VCaP (cell line): ENCODE results near the gene RMDN3.
A peak's percentile ranks its signal among the peaks of the same experiment; 100 is the strongest.

Experiments used
- H3K27ac ChIP-seq: fragments of 450-650 bp; 2 replicates; pipeline ENCODE4 v1.5.1; 2017
- TF ChIP-seq, protein P1 (sequence below): fragments of 450-650 bp; conservative IDR thresholded peaks from 2 replicates; pipeline ENCODE4 v1.5.1; 2017; ENCODE audit warnings: mild to moderate bottlenecking, moderate library complexity

The RMDN3 gene

DNA sequence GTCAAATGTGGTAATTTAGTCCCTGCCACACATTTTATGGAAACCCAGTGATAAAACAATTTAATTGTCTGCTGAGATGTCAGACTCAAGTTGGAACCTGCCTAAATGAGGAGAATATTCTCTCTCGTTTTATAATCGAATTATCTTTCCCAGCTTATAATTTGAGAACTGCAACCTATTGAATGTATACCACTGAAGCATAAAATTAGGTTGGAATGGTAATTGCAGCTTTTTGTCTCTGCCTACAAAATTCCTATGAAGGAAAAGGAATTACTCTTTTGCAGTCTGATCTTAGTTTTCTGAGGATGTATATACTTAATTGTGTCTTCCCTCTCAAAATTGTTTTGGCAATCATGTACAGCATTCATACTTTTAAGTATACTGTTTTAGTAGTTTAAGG is 31.1 kb downstream of the RMDN3 start:
- H3K27ac ChIP-seq, result no peak overlapping the region
- TF ChIP-seq, protein P1, sequence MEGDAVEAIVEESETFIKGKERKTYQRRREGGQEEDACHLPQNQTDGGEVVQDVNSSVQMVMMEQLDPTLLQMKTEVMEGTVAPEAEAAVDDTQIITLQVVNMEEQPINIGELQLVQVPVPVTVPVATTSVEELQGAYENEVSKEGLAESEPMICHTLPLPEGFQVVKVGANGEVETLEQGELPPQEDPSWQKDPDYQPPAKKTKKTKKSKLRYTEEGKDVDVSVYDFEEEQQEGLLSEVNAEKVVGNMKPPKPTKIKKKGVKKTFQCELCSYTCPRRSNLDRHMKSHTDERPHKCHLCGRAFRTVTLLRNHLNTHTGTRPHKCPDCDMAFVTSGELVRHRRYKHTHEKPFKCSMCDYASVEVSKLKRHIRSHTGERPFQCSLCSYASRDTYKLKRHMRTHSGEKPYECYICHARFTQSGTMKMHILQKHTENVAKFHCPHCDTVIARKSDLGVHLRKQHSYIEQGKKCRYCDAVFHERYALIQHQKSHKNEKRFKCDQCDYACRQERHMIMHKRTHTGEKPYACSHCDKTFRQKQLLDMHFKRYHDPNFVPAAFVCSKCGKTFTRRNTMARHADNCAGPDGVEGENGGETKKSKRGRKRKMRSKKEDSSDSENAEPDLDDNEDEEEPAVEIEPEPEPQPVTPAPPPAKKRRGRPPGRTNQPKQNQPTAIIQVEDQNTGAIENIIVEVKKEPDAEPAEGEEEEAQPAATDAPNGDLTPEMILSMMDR, result no peak

DNA sequence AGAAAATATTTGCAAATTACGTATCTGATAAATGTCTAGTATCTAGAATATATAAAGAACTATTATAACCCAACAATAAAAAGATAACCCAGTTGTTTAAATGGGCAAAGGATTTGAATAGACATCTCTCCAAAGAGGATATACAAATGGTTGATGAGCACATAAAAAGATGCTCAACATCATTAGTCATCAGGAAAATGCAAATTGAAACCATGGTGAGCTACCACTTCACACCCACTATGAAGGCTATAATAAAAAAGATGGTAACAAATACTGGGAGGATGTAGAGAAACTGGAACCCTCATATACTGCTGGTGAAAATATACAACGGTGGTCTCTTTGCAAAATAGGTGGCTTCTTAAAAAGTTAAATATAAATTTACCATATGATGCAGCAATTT is 32.1 kb downstream of the RMDN3 start:
- TF ChIP-seq, protein P1, result no peak
- H3K27ac ChIP-seq, result no peak overlapping the region

- TF ChIP-seq, protein P1, result no peak
- H3K27ac ChIP-seq, result no peak overlapping the region
These were observed 32.7 kb downstream of the RMDN3 start for GRCh38 chr15:40722354-40722753.

GRCh38 chr15:40721701-40722100 is 33.4 kb downstream of the RMDN3 start:
- TF ChIP-seq, protein P1, result no peak

GRCh38 chr15:40716165-40716564 is 38.9 kb downstream of the RMDN3 start:
- TF ChIP-seq, protein P1, result no peak
- no peak overlapping the region for H3K27ac ChIP-seq

More at GRCh38 chr15:40721701-40722100, 33.4 kb downstream of the RMDN3 start:
- H3K27ac ChIP-seq, result no peak overlapping the region

DNA sequence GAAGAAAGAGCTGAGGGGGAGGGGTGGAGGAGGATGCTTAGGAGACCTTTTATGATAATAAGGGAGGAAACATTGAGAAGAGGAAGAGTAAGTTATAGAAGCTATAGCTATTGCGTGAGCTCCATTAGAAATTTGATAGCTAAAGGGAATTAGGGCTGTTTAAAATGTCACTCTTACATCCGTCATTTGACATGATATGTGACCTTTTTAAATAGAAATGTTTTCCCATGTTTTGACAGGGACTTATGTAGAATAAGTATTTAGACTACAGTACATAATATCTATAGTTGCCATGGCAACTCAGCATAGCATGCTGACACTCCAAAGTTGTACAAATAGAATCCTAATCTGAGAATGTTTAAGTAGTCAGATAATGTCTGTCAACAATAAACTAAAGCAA is 40.9 kb downstream of the RMDN3 start:
- H3K27ac ChIP-seq, result no peak overlapping the region
- TF ChIP-seq, protein P1, result no peak

- TF ChIP-seq, protein P1, result no peak
- H3K27ac ChIP-seq, result peak overlapping the region; percentile 37
These were observed 48.9 kb downstream of the RMDN3 start for GRCh38 chr15:40706121-40706520.

GRCh38 chr15:40702077-40702476 is 53.0 kb downstream of the RMDN3 start:
- H3K27ac ChIP-seq, result no peak overlapping the region
- TF ChIP-seq, protein P1, result peak; percentile 48
